ENCODE results near the gene KCNB1.

- TF ChIP-seq CTCF (IDR thresholded peaks at IDR 0.05; ENCODE audit: poor library complexity, severe bottlenecking) (no peak), SMC3 (conservative IDR thresholded peaks at IDR 0.05; ENCODE audit: poor library complexity) (no peak), POLR2AphosphoS5 (IDR thresholded peaks at IDR 0.05) (no peak), MXI1 (conservative IDR thresholded peaks at IDR 0.05; ENCODE audit: poor library complexity, severe bottlenecking) (no peak), EZH2 (IDR thresholded peaks at IDR 0.05; ENCODE audit: borderline replicate concordance, insufficient read depth, low read length, poor library complexity, severe bottlenecking) (no peak), TAF1 (IDR thresholded peaks at IDR 0.05; ENCODE audit: low read depth) (no peak), RAD21 (conservative IDR thresholded peaks at IDR 0.05) (no peak)
- TF ChIP-seq, protein P1, sequence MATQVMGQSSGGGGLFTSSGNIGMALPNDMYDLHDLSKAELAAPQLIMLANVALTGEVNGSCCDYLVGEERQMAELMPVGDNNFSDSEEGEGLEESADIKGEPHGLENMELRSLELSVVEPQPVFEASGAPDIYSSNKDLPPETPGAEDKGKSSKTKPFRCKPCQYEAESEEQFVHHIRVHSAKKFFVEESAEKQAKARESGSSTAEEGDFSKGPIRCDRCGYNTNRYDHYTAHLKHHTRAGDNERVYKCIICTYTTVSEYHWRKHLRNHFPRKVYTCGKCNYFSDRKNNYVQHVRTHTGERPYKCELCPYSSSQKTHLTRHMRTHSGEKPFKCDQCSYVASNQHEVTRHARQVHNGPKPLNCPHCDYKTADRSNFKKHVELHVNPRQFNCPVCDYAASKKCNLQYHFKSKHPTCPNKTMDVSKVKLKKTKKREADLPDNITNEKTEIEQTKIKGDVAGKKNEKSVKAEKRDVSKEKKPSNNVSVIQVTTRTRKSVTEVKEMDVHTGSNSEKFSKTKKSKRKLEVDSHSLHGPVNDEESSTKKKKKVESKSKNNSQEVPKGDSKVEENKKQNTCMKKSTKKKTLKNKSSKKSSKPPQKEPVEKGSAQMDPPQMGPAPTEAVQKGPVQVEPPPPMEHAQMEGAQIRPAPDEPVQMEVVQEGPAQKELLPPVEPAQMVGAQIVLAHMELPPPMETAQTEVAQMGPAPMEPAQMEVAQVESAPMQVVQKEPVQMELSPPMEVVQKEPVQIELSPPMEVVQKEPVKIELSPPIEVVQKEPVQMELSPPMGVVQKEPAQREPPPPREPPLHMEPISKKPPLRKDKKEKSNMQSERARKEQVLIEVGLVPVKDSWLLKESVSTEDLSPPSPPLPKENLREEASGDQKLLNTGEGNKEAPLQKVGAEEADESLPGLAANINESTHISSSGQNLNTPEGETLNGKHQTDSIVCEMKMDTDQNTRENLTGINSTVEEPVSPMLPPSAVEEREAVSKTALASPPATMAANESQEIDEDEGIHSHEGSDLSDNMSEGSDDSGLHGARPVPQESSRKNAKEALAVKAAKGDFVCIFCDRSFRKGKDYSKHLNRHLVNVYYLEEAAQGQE (IDR thresholded peaks at IDR 0.05; ENCODE audit: borderline replicate concordance): no peak
Measured at GRCh38 chr20:49445176-49445575, 37.3 kb downstream of the KCNB1 start.
